ENCODE results near the gene OR2K2. TPM values are rescaled to one million over a fixed set of nuclear protein-coding genes. Genes with fewer than 3 reads are reported as not detected.
"Not testable (repeated sequence)": the region's sequence is repeated elsewhere in the genome, so short reads cannot be mapped to it uniquely, and the experiment has no call there.

OR2K2 gene, protein sequence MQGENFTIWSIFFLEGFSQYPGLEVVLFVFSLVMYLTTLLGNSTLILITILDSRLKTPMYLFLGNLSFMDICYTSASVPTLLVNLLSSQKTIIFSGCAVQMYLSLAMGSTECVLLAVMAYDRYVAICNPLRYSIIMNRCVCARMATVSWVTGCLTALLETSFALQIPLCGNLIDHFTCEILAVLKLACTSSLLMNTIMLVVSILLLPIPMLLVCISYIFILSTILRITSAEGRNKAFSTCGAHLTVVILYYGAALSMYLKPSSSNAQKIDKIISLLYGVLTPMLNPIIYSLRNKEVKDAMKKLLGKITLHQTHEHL
- 0.13 TPM for polyA plus RNA-seq (ENCODE audit: insufficient read length)

DNA sequence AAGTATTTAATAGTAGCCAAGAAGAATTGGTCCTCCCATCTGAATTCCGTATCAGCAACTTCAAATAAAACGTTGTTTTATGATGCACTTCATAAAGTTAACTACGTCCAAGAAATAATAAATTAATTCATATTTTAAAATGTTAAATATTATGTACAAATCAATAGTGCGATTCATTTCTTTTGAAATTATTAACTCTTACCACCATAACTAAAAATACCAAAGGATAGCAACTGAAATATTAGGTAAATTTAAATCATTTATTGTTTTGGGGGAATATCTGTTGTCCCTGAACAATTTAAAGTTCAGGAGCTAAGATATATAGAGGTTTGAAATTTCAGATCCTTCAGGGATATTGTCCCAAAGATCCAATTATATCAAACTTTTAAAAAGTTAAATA lies at the start of gene OR2K2:
Gene OR2K2, minus strand, starts transcription at position 101 of the 400 bp plus-strand sequence. CDS start 1,791 bp downstream, outside the sequence.
- DNase-seq (ENCODE audit: low read depth) = no peak

DNA sequence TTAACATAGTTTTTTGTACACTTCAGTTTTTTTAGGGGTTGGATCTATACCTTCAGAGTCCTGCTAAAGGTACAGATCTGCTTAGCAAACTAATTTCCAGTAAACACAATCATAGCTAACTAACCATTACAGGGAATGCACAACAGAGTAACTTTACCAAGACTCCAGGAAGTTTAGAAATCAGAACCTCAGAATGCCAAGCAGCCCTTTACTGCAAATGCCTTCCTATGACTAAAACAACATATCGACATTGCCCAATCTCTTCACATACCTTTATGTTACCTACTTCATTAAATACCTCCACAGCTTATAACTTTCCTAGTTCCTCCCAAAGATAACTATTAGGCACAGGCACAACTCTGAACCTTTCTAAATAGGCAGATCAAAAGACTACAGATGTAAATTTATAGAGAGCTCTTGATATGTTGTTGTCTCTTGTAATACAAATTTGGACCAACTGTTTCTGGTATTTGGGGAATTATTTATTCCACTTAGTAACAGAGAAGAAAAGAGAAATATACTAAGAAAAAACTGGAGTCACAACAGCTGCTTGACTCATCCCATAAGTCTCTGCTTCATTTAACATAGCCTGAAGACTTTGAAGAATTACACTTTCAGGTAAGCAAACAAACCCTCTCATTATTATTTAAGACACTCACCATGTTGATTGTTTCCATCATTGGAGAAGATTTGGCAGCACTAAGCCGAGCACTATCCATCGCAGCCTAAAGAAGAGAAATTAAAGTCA lies 46.0 kb upstream of the OR2K2 start:
- no peak for DNase-seq (ENCODE audit: low read depth)

DNA sequence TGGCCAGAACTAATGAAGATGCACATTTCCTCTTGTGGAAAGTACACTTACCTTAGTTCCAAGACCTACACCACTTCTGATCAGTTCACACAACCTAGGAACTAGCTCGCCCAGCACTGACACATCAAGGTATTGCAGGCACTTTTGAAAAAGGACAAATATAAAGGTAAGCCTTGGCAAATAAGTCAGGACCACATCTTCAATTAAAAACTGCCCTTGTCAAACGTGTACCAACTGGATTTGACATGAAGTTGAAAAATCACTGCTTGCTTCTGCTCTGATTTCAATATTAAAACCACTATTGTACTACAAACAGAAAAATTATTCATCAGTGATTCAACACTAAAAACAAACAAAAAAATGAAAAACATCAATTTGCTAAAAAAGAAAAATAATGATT lies 45.0 kb upstream of the OR2K2 start:
- no peak for DNase-seq (ENCODE audit: low read depth)

DNA sequence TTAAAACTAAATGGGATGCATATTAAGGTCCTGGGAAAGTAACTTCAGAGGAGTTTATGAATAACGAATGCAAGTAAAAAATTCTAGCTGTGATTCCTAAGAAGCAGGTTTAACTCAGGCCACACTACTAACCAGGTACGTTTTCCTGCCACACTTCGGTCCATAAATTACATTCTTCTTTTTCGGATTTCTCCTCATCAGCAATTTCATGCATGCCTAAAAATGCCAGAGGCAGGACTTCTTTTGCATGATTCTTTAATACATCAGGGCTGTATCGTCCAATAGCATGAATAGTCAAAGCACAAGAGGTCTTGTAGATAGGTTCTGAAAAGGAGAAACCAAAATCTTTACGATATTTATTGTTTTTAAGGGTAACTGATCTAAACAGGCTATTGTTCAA lies 42.3 kb upstream of the OR2K2 start:
- DNase-seq (ENCODE audit: low read depth) = no peak

DNA sequence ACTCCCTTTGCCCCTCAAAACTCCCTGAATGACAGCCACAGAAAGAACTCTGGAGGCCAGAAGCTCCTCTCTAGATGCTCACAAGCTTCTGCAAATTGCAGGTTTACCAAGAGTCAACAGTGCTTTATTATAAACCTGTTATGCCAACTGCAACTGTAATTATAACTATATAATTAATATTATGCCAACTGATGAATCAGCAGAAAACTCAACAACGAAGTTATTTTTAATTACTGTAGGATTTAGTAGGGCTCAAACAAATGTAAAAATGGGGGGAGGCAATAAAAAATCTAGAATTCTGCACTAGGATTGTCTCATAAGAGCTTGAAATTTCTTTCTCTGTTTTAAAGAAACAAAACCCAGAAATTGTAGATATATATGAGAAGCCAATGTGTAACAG lies 37.0 kb upstream of the OR2K2 start:
- DNase-seq (ENCODE audit: low read depth) = no peak

DNA sequence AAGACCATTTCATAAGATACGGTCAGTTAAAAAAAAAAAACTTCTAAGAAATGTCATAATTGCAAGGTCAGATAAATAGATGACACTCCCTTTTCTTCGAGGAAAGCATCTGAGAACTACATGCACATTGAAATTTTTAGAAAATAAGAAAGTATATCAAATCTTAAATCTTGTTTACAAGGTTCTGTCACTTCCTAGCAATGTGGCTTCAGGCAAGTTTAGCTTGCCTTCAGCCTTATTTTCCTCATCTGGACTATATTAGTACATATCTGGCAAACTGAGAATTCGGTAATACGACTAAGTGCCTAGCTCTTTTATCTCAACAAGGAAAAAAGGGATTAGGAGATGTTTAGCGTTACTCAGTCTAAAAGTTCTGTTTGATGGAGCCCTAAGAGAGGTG lies 32.5 kb upstream of the OR2K2 start:
- DNase-seq (ENCODE audit: low read depth) = no peak

DNA sequence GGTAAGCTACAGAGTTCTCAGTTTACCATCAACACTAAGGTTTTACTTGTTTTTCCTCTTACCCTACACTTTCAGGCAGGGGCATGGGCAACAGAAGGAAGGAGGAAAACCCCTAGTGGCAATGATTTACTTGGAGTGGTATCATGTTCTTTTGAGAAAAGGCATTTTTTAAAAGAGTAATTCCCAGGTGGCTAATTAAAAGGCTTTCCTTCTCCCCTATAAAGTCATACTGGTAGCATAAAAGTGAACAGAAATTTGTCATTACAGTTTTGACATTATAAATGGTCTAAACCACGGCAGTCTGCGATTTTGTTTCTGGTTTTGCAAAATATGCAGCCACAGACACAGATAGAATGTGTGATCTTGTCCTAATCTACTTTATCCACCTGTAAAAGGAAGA lies 30.9 kb upstream of the OR2K2 start:
- no peak for DNase-seq (ENCODE audit: low read depth)

DNA sequence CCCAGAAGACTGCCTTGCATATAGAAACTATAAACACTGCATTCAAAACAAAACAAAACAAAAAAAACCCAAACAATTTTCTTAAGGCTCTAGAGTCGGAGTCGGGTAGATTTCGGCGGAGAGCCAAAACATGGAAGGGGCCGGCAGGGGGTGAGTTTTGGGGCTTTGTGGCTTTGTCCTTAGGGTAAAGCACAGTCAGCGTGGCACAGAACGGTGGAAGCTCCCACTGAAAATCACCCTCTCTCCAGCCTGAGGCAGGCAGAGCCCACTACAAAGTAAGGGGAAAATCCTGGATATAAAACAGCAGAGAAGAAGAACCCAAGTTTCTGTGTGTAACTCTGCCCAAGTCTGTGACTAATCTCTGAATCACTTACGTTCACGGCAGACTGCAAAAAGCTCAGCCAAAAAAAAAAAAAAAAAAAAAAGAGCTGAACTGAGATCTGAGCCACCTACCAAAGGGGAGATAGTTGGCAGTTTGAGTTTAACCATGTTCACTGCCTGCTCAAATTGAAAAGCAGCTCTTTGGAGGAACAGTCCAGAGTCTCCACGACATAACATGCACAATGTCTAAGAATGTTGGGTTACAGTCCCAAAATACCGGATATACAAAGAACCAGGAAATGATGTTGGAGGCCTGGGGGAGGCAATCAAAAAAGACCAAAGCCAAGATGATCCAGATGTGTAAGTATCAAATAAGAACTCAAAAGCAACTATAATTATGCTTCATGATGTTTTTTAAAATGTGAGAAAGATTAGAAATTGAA lies 26.6 kb upstream of the OR2K2 start:
- DNase-seq (ENCODE audit: low read depth) = peak; percentile 14

DNA sequence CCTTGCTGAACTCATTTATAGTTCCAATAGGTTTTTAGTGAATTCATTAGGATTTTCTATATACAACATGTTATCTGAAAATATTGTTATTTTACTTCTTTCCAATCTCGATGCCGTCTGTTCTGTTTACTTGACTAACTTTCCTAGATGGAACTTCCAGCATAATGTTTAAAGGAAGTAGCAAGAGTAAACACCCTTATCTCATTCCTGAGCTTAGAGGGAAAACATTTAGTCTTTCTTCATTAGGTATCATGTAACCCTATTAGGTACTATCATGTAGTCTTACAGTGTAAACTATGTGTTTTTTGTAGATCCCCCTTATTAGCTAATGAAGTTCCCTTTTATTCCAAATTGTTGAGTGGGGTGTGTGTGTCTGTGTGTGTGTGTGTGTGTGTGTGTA lies 22.5 kb upstream of the OR2K2 start:
- no peak for DNase-seq (ENCODE audit: low read depth)

DNA sequence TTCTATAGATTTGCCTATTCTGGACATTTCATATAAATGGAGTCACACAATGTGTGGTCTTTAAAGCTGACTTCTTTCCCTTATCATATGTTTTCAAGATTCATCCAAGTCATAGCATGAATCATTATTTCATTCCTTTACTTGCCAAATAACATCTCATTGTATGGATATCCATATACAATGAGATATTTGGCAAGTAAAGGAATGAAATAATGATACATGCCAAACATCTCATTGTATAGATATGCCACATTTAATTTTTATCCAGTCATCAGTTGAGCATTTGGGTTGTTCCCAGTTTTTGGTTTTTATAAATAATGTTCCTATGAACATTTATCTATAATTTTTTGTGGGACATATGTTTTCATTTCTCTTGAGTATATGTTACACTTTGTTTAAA lies 20.5 kb upstream of the OR2K2 start:
- DNase-seq (ENCODE audit: low read depth) = no peak

DNA sequence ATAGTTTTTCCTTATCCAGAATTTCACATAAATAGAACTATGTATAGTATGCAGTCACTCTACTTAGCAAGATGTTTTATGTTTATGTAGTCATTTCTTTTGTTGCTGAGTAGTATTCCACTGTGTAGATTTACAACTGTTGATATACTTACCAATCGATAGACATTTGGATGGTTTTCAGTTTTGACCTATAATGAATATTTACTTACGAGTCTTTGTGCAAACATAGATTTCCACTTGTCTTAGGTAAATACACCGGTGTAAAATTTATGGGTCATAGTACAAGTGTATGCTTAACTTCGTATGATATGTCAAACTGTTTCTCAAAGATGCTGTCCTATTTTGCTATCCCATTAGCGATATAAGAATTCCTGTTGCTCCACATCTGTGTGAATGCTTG lies 19.7 kb upstream of the OR2K2 start:
- no peak for DNase-seq (ENCODE audit: low read depth)

DNA sequence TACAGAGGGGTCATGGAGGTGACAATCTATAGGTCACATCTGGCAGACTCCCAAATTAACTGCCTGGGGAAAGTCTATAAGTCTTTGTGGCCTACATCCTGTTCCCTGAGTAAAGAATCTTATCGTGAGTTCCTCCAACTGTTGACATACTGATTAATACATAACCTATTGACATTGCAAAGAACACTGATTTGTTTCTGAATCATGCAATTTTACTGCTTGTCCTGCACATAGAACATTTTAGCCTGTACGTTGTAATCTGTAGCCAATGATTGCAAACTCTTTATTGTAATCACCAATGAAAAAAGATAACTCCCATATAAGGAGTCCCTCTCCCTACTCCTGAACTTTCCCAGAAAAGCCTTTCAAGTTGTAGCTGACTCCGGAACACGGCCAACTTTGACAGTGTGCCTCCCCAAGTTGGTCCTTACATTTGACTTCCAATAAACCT lies 18.8 kb upstream of the OR2K2 start:
- DNase-seq (ENCODE audit: low read depth) = no peak

DNA sequence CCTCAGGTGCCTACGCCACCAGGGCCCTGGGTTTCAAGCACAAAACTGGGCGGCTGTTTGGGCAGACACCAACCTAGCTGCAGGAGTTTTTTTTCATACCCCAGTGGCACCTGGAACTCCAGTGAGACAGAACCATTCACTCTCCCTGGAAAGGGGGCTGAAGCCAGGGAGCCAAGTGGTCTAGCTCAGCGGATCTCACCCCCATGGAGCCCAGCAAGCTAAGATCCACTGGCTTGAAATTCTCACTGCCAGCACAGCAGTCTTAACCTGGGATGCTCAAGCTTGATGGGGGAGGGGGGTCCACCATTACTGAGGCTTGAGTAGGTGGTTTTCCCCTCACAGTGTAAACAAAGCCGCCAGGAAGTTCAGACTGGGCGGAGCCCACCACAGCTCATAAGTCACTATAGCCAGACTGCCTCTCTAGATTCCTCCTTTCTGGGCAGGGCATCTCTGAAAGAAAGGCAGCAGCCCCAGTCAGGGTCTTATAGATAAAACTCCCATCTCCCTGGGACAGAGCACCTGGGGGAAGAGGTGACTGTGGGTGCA lies 4.4 kb upstream of the OR2K2 start:
- not testable (repeated sequence) for DNase-seq (ENCODE audit: low read depth)

DNA sequence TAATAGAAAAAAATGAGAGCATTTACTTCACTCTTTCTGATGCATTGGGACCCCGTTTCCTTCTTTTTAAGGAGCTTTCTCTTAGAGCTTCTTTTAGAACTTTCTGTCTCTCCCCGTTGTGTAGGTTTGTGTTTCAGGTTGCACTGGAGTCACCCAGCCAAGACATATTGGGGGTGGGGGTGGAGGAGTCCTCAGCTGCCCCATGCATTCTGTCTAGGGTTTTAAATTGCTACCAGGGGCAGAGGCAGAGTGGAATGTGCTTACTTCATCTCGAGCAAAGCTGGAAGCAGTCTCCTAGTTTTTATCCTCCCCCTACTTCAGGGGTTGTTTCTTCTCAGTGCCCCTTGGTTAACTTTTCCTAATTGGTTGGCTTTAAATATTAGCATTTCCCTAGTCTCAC lies 9.4 kb downstream of the OR2K2 start:
- no peak for DNase-seq (ENCODE audit: low read depth)

DNA sequence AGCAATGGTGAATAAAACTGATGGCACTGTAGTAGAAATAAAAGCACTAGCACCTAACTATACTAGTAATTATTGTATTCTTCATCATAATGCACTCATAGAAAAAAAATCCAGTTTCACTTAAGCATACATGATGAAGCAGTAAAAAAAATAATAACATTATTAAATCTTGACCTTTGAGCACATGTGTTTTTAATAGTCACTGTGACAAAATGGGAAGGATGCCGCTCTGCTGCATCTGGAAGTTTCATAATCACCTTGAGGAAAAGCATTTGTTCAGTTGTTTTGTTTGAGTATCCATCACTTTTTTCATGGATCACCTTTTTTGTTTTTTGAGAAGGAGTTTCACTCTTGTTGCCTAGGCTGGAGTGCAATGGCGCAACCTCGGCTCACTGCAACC lies 13.2 kb downstream of the OR2K2 start:
- no peak for DNase-seq (ENCODE audit: low read depth)

DNA sequence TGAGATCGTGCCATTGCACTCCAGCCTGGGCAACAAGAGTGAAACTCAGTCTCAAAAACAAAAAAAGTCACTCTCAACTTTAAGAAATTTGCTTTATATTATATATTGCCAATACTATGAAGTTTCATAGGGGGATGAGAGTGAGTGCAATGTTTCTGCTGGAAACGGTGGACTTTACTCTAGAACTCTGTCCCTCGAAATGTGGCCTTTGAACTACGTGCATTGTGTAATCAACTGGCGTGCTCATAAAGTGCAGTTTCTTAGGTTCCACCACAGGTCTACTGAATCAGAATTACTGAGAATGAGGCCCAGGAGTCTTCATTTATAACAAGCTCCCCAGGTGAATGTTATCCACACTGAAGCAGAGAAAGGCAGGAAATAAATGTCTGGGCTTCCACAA lies 24.1 kb downstream of the OR2K2 start:
- no peak for DNase-seq (ENCODE audit: low read depth)

DNA sequence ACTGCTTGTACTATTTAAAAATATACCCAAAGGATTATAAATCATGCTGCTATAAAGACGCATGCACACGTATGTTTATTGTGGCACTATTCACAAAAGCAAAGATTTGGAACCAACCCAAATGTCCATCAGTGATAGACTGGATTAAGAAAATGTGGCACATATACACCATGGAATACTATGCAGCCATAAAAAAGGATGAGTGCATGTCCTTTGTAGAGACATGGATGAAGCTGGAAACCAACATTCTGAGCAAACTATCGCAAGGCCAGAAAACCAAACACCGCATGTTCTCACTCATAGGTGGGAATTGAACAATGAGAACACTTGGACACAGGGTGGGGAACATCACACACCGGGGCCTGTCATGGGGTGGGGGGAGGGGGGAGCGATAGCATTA lies 26.0 kb downstream of the OR2K2 start:
- DNase-seq (ENCODE audit: low read depth) = not testable (repeated sequence)

DNA sequence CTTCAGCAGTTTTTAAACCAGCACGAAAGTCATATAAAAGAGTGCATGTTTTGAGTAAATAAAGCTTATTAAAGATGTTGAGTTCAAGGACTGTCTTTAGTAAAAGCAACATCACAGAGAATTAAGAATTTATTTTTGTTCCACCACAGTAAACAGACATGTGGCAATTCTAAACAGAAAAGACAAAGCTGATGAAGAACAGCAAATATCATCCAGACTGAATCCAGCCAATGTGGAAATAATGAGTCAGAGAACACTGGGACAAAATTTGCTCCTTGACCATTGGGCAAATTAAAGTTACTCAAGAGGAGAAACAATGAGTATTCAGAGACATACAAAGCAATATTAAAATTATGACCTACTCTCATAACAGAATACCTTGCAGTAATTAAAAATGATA lies 28.8 kb downstream of the OR2K2 start:
- no peak for DNase-seq (ENCODE audit: low read depth)

DNA sequence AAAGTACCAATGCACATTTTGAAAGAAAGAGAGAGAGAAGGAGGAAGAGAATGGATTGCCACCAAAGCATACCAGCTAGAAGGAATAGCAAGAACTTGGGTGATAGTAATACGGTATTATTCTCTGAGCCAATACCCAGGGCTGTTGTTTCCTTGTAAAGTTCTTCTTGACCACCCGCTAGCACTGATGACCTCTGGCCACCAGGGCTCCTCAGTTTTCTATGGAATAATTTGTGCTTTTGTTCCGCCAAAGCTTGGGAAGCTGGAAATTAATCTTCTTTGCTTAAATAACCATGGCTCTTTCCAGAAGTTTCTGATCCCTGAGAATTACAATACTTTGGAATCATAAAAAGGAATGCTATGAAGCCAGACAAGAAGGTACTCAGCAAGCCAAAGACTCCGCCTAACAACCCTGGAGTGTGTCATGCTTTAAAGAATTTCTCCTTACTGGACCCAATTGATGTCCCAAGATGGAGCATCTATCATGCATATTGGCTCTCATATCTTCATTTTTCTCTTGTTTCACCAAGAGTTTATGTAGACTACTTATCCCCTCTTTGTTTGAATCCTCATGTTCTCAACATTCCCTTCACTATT lies 29.8 kb downstream of the OR2K2 start:
- no peak for DNase-seq (ENCODE audit: low read depth)

DNA sequence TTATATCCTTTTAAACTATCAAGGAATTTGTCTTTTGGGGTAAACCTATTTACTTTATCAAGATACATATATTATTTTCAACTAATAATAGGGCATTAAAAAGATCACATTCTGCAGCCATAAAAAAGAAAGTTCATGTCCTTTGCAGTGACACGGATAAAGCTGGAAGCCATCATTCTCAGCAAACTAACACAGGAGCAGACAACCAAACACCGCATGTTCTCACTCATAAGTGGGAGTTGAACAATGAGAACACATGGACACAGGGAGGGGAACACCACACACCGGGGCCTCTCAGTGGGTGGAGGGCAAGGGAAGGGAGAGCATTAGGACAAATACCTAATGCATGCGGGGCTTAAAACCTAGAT lies 30.4 kb downstream of the OR2K2 start:
- DNase-seq (ENCODE audit: low read depth) = not testable (repeated sequence)

DNA sequence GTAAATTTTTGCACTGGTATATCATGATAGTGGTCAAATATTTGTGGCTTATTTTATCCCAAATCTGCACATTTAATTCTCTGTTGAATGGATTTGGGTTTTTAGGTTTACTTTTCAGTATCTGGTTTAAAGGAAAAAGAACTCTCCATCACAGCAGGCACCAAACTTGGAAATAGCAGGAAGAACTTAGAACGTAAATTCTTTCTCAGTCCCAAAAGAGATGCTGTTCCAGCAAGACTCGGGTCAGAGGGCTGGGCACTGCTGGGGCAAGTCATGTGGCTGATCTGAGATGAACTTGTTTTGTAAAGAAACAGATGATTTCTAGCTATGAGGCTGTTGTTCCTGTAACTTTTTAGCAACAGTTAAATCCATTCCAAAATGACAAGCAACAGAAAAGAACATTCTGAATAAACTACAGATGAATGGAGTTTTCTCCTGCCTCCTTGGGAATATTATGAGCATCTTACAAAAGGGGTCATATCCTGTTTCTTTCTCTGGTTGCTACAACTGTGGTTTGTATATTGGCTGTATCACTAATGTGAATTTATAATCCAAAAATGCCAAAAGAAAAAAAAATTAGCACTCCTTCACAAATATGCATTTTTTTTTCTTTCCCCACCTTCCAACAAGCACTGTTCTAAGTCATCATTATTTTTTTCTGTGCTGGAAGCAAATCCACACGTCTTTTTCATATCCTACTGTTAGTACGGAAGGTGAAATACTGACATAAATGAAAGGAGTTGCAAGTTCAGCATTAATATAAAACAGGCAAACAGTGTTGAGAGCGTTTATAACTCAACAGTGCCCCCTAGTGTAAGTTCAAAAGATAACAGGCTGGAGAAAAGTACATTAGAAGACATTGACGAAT lies 31.1 kb downstream of the OR2K2 start:
- DNase-seq (ENCODE audit: low read depth) = peak; percentile 74

All from forelimb muscle (tissue), 1 donor.